Breast epithelium (tissue), 4 donors: ENCODE results near the gene GARS1. TPM values are rescaled to one million over a fixed set of nuclear protein-coding genes. Genes with fewer than 3 reads are reported as not detected.
"Not testable (repeated sequence)": the region's sequence is repeated elsewhere in the genome, so short reads cannot be mapped to it uniquely, and the experiment has no call there.

ENCODE experiments used
- DNase-seq, 2 donors: peaks; one replicate each; pipeline ENCODE4 v3.0.0-alpha.2; 2019; ENCODE audit warnings: low spot score in 2 of 2
- H3K27ac ChIP-seq, 2 donors: fragments of 200-600 bp; sonication (generic) in 1 of 2; one replicate each; pipeline ENCODE4 v1.5.1; 2016 to 2019; ENCODE audit warnings: mild to moderate bottlenecking in 1 of 2
- H3K27me3 ChIP-seq, 2 donors: fragments of 200-600 bp; sonication (generic) in 1 of 2; one replicate each; pipeline versions ENCODE4 v1.5.1 to v1.6.0; 2017 to 2019; ENCODE audit warnings: control low read depth in 1 of 2, mild to moderate bottlenecking in 1 of 2
- H3K36me3 ChIP-seq: fragments of 200-600 bp; one replicate; pipeline ENCODE4 v1.5.1; 2019
- H3K4me1 ChIP-seq, 2 donors: fragments of 200-600 bp; sonication (generic); one replicate each; pipeline ENCODE4 v1.5.1; 2016 to 2019; ENCODE audit warnings: control low read depth in 1 of 2
- H3K4me3 ChIP-seq, 3 donors: fragments of 200-600 bp; sonication (generic); 1 replicate in 2 of 3; 2 replicates in 1 of 3; pipeline ENCODE4 v1.5.1; 2016 to 2019; ENCODE audit warnings: mild to moderate bottlenecking in 3 of 3, moderate library complexity in 2 of 3
- H3K9me3 ChIP-seq, 2 donors: fragments of 200-600 bp; sonication (generic) in 1 of 2; one replicate each; pipeline ENCODE4 v1.5.1; 2016 to 2019; ENCODE audit warnings: control low read depth in 1 of 2
- POLR2A ChIP-seq: fragments of 450-650 bp; IDR thresholded peaks from one replicate; pipeline ENCODE4 v1.6.1; 2016; ENCODE audit warnings: antibody characterized with exemption, mild to moderate bottlenecking, moderate library complexity
- POLR2AphosphoS5 ChIP-seq, 3 donors: sonication (generic); formaldehyde crosslinking; IDR thresholded peaks; one replicate each; pipeline ENCODE4 v1.6.1; 2017; ENCODE audit warnings: antibody characterized with exemption in 3 of 3
- intact Hi-C: fragments of 100-400 bp; cut with DNase I; formaldehyde crosslinking; loops from one replicate; pipeline ENCODE4 v1.15.1; 2023; ENCODE audit warnings: low total_unique reads
- total RNA-seq, 3 donors: library from RNA; depleted of rRNA; stranded (reverse); fragments of >200 nt; gene quantifications; one replicate each; pipeline ENCODE4 v1.1.0, GENCODE V29; 2016
- TF ChIP-seq, protein P1 (sequence below), 3 donors: fragments of 450-650 bp; IDR thresholded peaks; one replicate each; pipeline ENCODE4 v1.5.1; 2016 to 2017; ENCODE audit warnings: antibody characterized with exemption in 3 of 3, mild to moderate bottlenecking in 3 of 3, moderate library complexity in 3 of 3

The GARS1 gene
- total RNA-seq, 3 donors from 2014 or later, result 50.9 to 66.9 (median 56.8) TPM

DNA sequence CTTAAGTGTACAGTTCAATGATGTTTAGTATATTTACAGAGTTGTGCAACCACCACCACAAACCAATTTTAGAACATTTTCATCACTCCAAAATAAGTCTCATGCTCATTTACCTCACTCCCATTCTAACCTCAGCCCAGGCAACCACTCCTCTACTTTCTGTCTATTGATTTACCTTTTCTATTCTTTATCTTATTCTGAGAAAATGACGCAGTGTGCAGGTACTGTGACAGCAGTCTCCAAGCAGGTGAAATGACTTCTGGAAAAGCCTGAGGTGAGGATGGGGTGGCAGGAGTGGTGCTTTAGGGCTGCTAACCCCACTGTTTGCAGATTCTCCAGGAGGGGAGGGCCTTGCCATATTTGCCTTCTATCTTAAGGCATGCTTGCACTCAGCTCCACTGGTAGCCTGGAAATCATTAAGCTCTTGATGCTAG is 39.5 kb downstream of the GARS1 start:
- intact Hi-C loops, result no loop called here
- TF ChIP-seq, protein P1, sequence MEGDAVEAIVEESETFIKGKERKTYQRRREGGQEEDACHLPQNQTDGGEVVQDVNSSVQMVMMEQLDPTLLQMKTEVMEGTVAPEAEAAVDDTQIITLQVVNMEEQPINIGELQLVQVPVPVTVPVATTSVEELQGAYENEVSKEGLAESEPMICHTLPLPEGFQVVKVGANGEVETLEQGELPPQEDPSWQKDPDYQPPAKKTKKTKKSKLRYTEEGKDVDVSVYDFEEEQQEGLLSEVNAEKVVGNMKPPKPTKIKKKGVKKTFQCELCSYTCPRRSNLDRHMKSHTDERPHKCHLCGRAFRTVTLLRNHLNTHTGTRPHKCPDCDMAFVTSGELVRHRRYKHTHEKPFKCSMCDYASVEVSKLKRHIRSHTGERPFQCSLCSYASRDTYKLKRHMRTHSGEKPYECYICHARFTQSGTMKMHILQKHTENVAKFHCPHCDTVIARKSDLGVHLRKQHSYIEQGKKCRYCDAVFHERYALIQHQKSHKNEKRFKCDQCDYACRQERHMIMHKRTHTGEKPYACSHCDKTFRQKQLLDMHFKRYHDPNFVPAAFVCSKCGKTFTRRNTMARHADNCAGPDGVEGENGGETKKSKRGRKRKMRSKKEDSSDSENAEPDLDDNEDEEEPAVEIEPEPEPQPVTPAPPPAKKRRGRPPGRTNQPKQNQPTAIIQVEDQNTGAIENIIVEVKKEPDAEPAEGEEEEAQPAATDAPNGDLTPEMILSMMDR (IDR thresholded peaks at IDR 0.05), result no peak
- no peak for TF ChIP-seq POLR2AphosphoS5 (IDR thresholded peaks at IDR 0.05)
- TF ChIP-seq POLR2A, result no peak
- no peaks in the 10 kb centered on the region for H3K4me1 ChIP-seq
- H3K36me3 ChIP-seq, result peaks cover 22% of the 10 kb centered on the region
- H3K9me3 ChIP-seq, result no peaks in the 10 kb centered on the region
- no peaks in the 10 kb centered on the region for H3K27me3 ChIP-seq
- H3K4me3 ChIP-seq, result no peak overlapping the region
- no peak for DNase-seq
- H3K27ac ChIP-seq, result no peak overlapping the region

DNA sequence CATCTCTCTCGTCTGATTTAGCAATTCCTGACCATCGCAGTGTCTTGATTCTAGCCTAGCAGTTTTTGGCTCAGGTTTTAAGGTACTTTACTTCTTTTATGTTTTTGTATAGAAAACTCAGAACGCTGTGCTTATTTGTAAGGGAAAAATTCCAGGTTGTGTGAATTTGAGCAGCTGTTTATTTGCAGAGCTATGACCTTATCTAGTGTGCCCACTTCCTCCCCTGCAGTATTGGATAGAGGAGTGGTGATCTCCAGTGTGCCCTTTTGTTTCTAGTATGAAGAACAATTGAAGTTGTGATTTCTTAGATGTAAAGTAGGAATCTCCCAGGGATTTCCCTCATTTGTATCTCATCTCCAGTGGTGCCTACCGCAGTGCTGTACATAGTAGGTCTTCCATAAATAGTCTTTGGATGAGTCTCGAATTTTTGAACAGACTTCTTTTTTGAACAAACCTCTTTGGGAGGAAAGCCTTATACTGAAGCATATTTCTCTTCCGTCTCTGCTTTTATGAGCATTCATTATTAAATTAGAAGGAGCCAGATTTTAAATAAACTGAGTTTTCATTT is 40.0 kb downstream of the GARS1 start:
- TF ChIP-seq POLR2AphosphoS5 (IDR thresholded peaks at IDR 0.05) (no peak), POLR2A (no peak)
- TF ChIP-seq, protein P1 (IDR thresholded peaks at IDR 0.05), result no peak
- intact Hi-C loops, result no loop called here
- Histone ChIP-seq H3K9me3 (no peaks in the 10 kb centered on the region), H3K27ac (no peak overlapping the region), H3K36me3 (peaks cover 22% of the 10 kb centered on the region), H3K4me1 (no peaks in the 10 kb centered on the region), H3K4me3 (no peak overlapping the region), H3K27me3 (no peaks in the 10 kb centered on the region)
- DNase-seq, result no peak

DNA sequence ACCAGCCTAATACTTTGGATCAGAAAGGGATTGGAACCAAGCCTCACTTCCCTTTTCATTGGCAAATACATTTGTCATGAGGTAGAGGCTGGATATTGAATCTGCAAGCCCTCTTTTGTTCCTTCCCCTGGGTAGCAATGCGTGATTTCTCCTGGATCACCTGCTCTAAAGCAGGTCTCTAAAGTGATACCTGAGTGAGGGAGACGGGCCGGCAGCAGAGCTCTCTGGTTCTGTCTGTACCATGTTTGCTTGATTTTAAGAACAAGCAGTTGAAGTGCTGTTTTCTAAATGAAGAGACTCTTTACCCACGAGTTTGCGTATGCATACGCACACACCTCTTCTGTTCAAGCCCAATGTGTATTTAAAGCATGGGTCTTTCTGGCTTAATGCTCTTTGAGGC is 41.1 kb downstream of the GARS1 start:
- Histone ChIP-seq H3K36me3 (peaks cover 22% of the 10 kb centered on the region), H3K27ac (no peak overlapping the region), H3K4me3 (no peak overlapping the region), H3K4me1 (no peaks in the 10 kb centered on the region), H3K9me3 (no peaks in the 10 kb centered on the region), H3K27me3 (no peaks in the 10 kb centered on the region)
- intact Hi-C loops, result no loop called here
- no peak for DNase-seq
- TF ChIP-seq, protein P1 (IDR thresholded peaks at IDR 0.05), result no peak
- TF ChIP-seq POLR2AphosphoS5 (IDR thresholded peaks at IDR 0.05), result no peak
- TF ChIP-seq POLR2A, result no peak

DNA sequence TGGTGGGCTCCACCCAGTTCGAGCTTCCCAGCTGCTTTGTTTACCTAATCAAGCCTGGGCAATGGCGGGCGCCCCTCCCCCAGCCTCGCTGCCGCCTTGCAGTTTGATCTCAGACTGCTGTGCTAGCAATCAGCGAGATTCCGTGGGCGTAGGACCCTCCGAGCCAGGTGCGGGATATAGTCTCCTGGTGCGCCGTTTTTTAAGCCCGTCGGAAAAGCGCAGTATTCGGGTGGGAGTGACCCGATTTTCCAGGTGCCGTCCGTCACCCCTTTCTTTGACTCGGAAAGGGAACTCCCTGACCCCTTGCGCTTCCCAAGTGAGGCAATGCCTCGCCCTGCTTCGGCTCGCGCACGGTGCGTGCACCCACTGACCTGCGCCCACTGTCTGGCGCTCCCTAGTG is 47.6 kb downstream of the GARS1 start:
- not testable (repeated sequence) for H3K9me3 ChIP-seq

DNA sequence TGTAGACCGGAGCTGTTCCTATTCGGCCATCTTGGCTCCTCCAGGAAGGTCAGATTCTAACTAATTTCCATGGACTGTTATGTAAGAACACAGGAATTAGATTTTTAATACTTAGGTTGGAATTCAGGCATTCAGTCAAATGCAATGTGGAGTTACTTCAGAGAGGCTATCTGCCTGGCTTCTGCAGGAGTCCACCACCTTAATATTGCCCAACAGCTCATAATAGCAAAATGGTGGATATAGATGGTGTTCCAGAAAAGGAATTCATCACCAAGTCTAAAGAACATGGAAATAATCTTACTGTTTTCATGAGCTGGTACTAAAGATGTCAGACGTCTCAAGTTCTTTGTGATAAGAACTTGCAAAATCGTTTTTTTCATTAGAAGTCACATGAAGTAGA is 48.1 kb downstream of the GARS1 start:
- H3K9me3 ChIP-seq, result no peaks in the 10 kb centered on the region
- no peak for TF ChIP-seq POLR2AphosphoS5 (IDR thresholded peaks at IDR 0.05)
- TF ChIP-seq, protein P1 (IDR thresholded peaks at IDR 0.05), result no peak
- TF ChIP-seq POLR2A, result no peak
- H3K27me3 ChIP-seq, result no peaks in the 10 kb centered on the region
- H3K4me1 ChIP-seq, result no peaks in the 10 kb centered on the region
- intact Hi-C loops, result no loop called here
- no peak overlapping the region for H3K4me3 ChIP-seq
- DNase-seq, result no peak
- H3K27ac ChIP-seq, result no peak overlapping the region
- no peaks in the 10 kb centered on the region for H3K36me3 ChIP-seq

More for the DNA sequence above, 47.6 kb downstream of the GARS1 start:
- H3K27ac ChIP-seq, H3K4me1 ChIP-seq, H3K4me3 ChIP-seq, H3K36me3 ChIP-seq, DNase-seq, intact Hi-C loops, H3K27me3 ChIP-seq: not testable (repeated sequence)
